Stimulated activated naive B cell treated with anti-CD40 and anti-IgM and Interleukin-4, amounts not matched to agents 10 μg/mL and 1 μg/mL and 100 μg/mL, for 72 hours (primary cell): ENCODE results near the gene SSTR3.

Source experiments
- ATAC-seq, 2 donors: fragments of 150-1000 bp; cut with Tn5 transposase; replicated peaks; 2 replicates each; pipeline ENCODE4 v1.10.0; 2021; ENCODE audit warnings: moderate library complexity in 1 of 2
- DNase-seq: peaks from one replicate; pipeline ENCODE4 v3.0.0; 2021
- H3K27ac Mint-ChIP-seq: one replicate; pipeline ENCODE4 v1.8.0; 2022; ENCODE audit warnings: mild to moderate bottlenecking, mixed read lengths
- H3K27me3 Mint-ChIP-seq, 2 donors: one replicate each; pipeline ENCODE4 v1.8.0; 2022; ENCODE audit warnings: mixed read lengths in 2 of 2
- H3K36me3 Mint-ChIP-seq, 2 donors: one replicate each; pipeline ENCODE4 v1.8.0; 2022; ENCODE audit warnings: mixed read lengths in 2 of 2, mild to moderate bottlenecking in 1 of 2
- H3K4me1 Mint-ChIP-seq, 2 donors: one replicate each; pipeline ENCODE4 v1.8.0; 2022; ENCODE audit warnings: mixed read lengths in 2 of 2, mild to moderate bottlenecking in 1 of 2
- H3K4me3 Mint-ChIP-seq, 2 donors: one replicate each; pipeline ENCODE4 v1.8.0; 2022; ENCODE audit warnings: mild to moderate bottlenecking in 2 of 2, mixed read lengths in 2 of 2, moderate library complexity in 1 of 2
- H3K9me3 Mint-ChIP-seq, 2 donors: one replicate each; pipeline ENCODE4 v1.8.0; 2022; ENCODE audit warnings: mixed read lengths in 2 of 2, mild to moderate bottlenecking in 1 of 2

SSTR3 gene

GRCh38 chr22:37183432-37184379 is 28.6 kb downstream of the SSTR3 start:
- no peak for DNase-seq
- Mint-ChIP-seq H3K27ac (no peak overlapping the region), H3K36me3 (peaks cover 4 to 5% of the 10 kb centered on the region in 2 donors), H3K4me3 (no peak overlapping the region), H3K27me3 (peaks cover 0 to 6% of the 10 kb centered on the region in 2 donors), H3K4me1 (peaks cover 18 to 22% of the 10 kb centered on the region in 2 donors), H3K9me3 (no peaks in the 10 kb centered on the region)
- no peak for ATAC-seq

GRCh38 chr22:37182949-37183245 is 29.4 kb downstream of the SSTR3 start:
- peaks cover 4 to 5% of the 10 kb centered on the region in 2 donors for H3K36me3 Mint-ChIP-seq
- DNase-seq (no peak), ATAC-seq (no peak)
- H3K4me3 Mint-ChIP-seq = no peak overlapping the region
- peaks cover 3 to 10% of the 10 kb centered on the region in 2 donors for H3K27me3 Mint-ChIP-seq
- H3K9me3 Mint-ChIP-seq = no peaks in the 10 kb centered on the region
- no peak overlapping the region for H3K27ac Mint-ChIP-seq
- peaks cover 17 to 22% of the 10 kb centered on the region in 2 donors for H3K4me1 Mint-ChIP-seq

- Mint-ChIP-seq H3K9me3 (no peaks in the 10 kb centered on the region), H3K27ac (no peak overlapping the region), H3K27me3 (peaks cover 8 to 16% of the 10 kb centered on the region in 2 donors), H3K4me3 (no peak overlapping the region), H3K36me3 (peaks cover 4% of the 10 kb centered on the region in 2 donors), H3K4me1 (peaks cover 21 to 26% of the 10 kb centered on the region in 2 donors)
- DNase-seq = no peak
- no peak for ATAC-seq
Observed at GRCh38 chr22:37182101-37182948, 30.0 kb downstream of the SSTR3 start.

GRCh38 chr22:37181681-37182080 is 30.6 kb downstream of the SSTR3 start:
- Mint-ChIP-seq H3K36me3 (peaks cover 4% of the 10 kb centered on the region in 2 donors), H3K9me3 (no peaks in the 10 kb centered on the region), H3K4me3 (no peak overlapping the region), H3K27ac (no peak overlapping the region), H3K27me3 (peaks cover 11 to 17% of the 10 kb centered on the region in 2 donors), H3K4me1 (peaks cover 24 to 33% of the 10 kb centered on the region in 2 donors)
- no peak for DNase-seq
- ATAC-seq = no peak

- ATAC-seq (no peak), DNase-seq (no peak)
- H3K27ac Mint-ChIP-seq = no peak overlapping the region
- no peak overlapping the region for H3K4me3 Mint-ChIP-seq
- peaks cover 18 to 24% of the 10 kb centered on the region in 2 donors for H3K27me3 Mint-ChIP-seq
- peaks cover 4% of the 10 kb centered on the region in 2 donors for H3K36me3 Mint-ChIP-seq
- peaks cover 29 to 33% of the 10 kb centered on the region in 2 donors for H3K4me1 Mint-ChIP-seq
- no peaks in the 10 kb centered on the region for H3K9me3 Mint-ChIP-seq
Observed at GRCh38 chr22:37180531-37181231, 31.6 kb downstream of the SSTR3 start.

- no peak for DNase-seq
- peaks cover 21 to 26% of the 10 kb centered on the region in 2 donors for H3K27me3 Mint-ChIP-seq
- H3K36me3 Mint-ChIP-seq = peaks cover 4 to 5% of the 10 kb centered on the region in 2 donors
- no peak overlapping the region for H3K4me3 Mint-ChIP-seq
- H3K27ac Mint-ChIP-seq = no peak overlapping the region
- no peak for ATAC-seq
- peaks cover 23 to 27% of the 10 kb centered on the region in 2 donors for H3K4me1 Mint-ChIP-seq
- H3K9me3 Mint-ChIP-seq = peaks cover under 1% of the 10 kb centered on the region in 2 donors
Observed at GRCh38 chr22:37179622-37180420, 32.5 kb downstream of the SSTR3 start.

- no peak for ATAC-seq
- peaks cover 2 to 4% of the 10 kb centered on the region in 2 donors for H3K9me3 Mint-ChIP-seq
- H3K27ac Mint-ChIP-seq = no peak overlapping the region
- no peak overlapping the region for H3K4me3 Mint-ChIP-seq
- H3K4me1 Mint-ChIP-seq = peaks cover 22 to 23% of the 10 kb centered on the region in 2 donors
- peaks cover 28 to 31% of the 10 kb centered on the region in 2 donors for H3K27me3 Mint-ChIP-seq
- no peak for DNase-seq
- peaks cover 4 to 6% of the 10 kb centered on the region in 2 donors for H3K36me3 Mint-ChIP-seq
Observed at GRCh38 chr22:37179126-37179470, 33.2 kb downstream of the SSTR3 start.

GRCh38 chr22:37178350-37179125 is 33.7 kb downstream of the SSTR3 start:
- peaks cover 2 to 4% of the 10 kb centered on the region in 2 donors for H3K9me3 Mint-ChIP-seq
- no peak overlapping the region for H3K4me3 Mint-ChIP-seq
- DNase-seq = no peak
- H3K27me3 Mint-ChIP-seq = peaks cover 28 to 31% of the 10 kb centered on the region in 2 donors
- peaks cover 4 to 6% of the 10 kb centered on the region in 2 donors for H3K36me3 Mint-ChIP-seq
- H3K4me1 Mint-ChIP-seq = peaks cover 19 to 23% of the 10 kb centered on the region in 2 donors
- no peak overlapping the region for H3K27ac Mint-ChIP-seq
- ATAC-seq = no peak

- Mint-ChIP-seq H3K4me3 (no peak overlapping the region), H3K36me3 (peaks cover 4 to 6% of the 10 kb centered on the region in 2 donors), H3K4me1 (peaks cover 19 to 23% of the 10 kb centered on the region in 2 donors), H3K27ac (peak overlapping the region; percentile 53), H3K9me3 (peaks cover 2 to 4% of the 10 kb centered on the region in 2 donors), H3K27me3 (peaks cover 28 to 31% of the 10 kb centered on the region in 2 donors)
- DNase-seq (no peak), ATAC-seq (no peak)
Observed at GRCh38 chr22:37177755-37178154, 34.5 kb downstream of the SSTR3 start.

GRCh38 chr22:37177221-37177620 is 35.1 kb downstream of the SSTR3 start:
- no peak for ATAC-seq
- peaks cover 28 to 31% of the 10 kb centered on the region in 2 donors for H3K27me3 Mint-ChIP-seq

GRCh38 chr22:37176464-37177061 is 35.7 kb downstream of the SSTR3 start:
- Mint-ChIP-seq H3K36me3 (peaks cover 3 to 4% of the 10 kb centered on the region in 2 donors), H3K4me1 (peaks cover 19 to 23% of the 10 kb centered on the region in 2 donors), H3K27me3 (peaks cover 28 to 31% of the 10 kb centered on the region in 2 donors), H3K9me3 (peaks cover 2 to 4% of the 10 kb centered on the region in 2 donors), H3K27ac (peak overlapping the region; percentile 90), H3K4me3 (peak overlapping the region; percentile 73 to 80)
- ATAC-seq (peak; percentile 87 to 90), DNase-seq (no peak)

More at GRCh38 chr22:37177221-37177620, 35.1 kb downstream of the SSTR3 start:
- H3K9me3 Mint-ChIP-seq = peaks cover 2 to 4% of the 10 kb centered on the region in 2 donors
- no peak overlapping the region for H3K4me3 Mint-ChIP-seq
- H3K36me3 Mint-ChIP-seq = peaks cover 4 to 6% of the 10 kb centered on the region in 2 donors
- DNase-seq = no peak
- no peak overlapping the region for H3K27ac Mint-ChIP-seq
- peaks cover 19 to 23% of the 10 kb centered on the region in 2 donors for H3K4me1 Mint-ChIP-seq
